GM12892 (cell line): ENCODE data around the gene PDE1C.

Experiments used
- DNase-seq: peaks from one replicate; pipeline ENCODE4 v3.0.0; 2011; ENCODE audit not compliant: insufficient read length
- FAIRE-seq: peaks from 2 replicates; lab custom pipeline; 2011; peaks lifted over from hg19 to GRCh38; lab: Jason Lieb, UNC
- POLR2A ChIP-seq: IDR thresholded peaks from 2 replicates; pipeline ENCODE4 v1.6.1; 2011; ENCODE audit warnings: low read depth, low read length, control low read depth
- POLR2AphosphoS5 ChIP-seq: IDR thresholded peaks from 2 replicates; pipeline ENCODE4 v1.6.1; 2011; ENCODE audit warnings: low read depth, low read length, control low read depth
- TAF1 ChIP-seq: IDR thresholded peaks from 2 replicates; pipeline ENCODE4 v1.6.1; 2011; ENCODE audit warnings: low read depth, mild to moderate bottlenecking, control low read depth, low read length, borderline replicate concordance

The PDE1C gene

GRCh38 chr7:31948029-31948428 is 122.2 kb downstream of the PDE1C start:
- FAIRE-seq (no peak), DNase-seq (no peak)
- TF ChIP-seq POLR2A = no peak
- no peak for TF ChIP-seq POLR2AphosphoS5
- no peak for TF ChIP-seq TAF1

- no peak for TF ChIP-seq POLR2AphosphoS5
- no peak for TF ChIP-seq POLR2A
- TF ChIP-seq TAF1 = no peak
- FAIRE-seq (no peak), DNase-seq (no peak)
Measured at GRCh38 chr7:31940167-31940566, 130.0 kb downstream of the PDE1C start.

DNA sequence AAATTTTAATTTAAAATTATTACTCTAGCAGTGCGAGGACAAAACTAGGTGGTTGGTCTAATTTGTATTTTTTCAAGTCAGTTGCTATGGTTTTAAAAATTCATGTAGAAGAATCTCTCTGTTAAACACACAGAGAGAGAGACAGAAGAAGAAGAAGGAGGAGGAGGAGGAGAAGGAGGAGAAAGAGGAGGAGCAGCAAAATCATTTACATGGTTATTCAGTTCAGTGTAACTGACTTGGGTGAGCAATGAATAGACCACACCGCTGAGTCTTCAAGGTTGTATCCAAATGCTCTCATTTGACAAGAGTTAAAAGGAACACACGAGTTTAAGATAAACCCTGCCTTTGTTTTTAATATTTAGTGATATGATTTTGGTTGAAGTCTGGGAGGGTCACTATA is 131.1 kb downstream of the PDE1C start:
- DNase-seq (no peak), FAIRE-seq (no peak)
- TF ChIP-seq POLR2AphosphoS5 (no peak), TAF1 (no peak), POLR2A (no peak)

DNA sequence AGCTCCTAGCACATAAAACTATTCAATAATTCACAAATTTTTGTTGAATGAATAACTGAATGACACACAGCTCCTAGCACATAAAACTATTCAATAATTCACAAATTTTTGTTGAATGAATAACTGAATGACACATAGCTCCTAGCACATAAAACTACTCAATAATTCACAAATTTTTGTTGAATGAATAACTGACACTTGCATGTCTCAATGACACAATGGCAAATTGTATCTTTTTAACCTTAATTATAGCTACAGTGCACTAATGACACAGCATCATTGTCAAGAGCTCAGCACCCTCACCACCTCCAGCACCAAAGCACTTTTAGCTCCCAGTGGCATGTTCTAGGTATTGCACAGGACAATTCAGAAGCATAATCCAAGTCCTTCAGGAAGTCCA is 131.6 kb downstream of the PDE1C start:
- TF ChIP-seq TAF1 (no peak), POLR2AphosphoS5 (no peak), POLR2A (no peak)
- DNase-seq (no peak), FAIRE-seq (no peak)

DNA sequence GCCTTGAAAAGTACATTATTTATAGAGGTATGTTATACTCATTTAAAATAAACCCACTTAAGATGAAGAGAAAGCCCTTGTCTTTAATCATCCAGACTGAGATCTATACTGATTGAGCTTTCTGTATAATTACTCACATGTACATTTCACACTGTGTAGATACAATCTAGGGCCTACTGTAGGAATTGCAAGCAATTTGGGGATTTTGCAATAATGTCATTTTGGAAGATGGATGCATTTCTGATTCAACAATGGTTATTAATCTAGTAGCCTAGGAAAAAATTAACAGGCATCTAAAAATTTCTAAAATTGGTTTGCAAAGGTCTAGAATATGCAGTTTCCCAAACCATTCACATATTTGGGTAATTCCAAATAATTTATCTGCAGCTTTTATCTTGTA is 132.2 kb downstream of the PDE1C start:
- TF ChIP-seq POLR2AphosphoS5 (no peak), POLR2A (no peak), TAF1 (no peak)
- no peak for DNase-seq
- no peak for FAIRE-seq

DNA sequence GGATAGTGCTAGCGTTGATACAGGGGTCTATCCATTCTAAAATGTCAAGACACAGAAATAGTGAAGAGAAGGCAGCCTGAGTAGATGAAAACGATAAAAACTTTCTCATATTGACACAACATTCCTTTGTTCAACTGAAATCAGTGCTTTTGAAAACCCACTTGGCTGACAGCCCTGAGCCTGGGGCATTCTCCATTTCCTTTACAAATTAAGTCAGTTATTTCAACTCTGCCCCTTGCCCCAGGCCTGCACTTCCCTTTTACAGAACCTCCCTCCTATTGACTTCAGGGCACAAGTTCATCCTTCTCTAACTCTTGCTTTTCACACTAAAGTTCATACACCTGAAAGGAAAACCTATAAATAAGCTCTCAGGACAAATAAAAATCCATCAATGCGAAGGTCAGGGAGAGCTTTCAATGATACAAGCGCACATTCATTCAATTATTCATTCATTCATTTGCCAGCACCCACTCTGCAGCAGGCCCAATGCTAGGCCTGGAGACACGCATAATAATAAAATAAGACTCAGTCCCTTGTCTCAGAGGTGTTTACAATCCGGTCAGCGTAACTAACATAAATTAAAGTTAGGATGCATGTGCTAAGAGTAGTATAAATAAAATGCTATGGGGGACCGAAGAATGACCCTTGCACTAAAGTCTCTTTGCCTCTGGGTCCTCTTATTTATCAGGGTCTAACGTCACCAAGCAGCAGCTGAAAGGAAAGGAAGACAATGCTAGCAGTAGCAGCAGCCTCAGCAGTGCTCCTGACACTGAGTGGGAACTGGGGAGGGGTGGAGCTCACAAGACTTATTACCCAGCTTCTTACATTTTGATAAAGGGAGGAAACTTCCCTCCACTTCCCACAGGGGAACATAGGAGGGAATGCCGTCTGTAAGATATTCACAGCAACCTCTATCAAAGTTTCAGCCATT is 134.8 kb downstream of the PDE1C start:
- DNase-seq = no peak
- no peak for FAIRE-seq
- no peak for TF ChIP-seq POLR2A
- no peak for TF ChIP-seq POLR2AphosphoS5

GRCh38 chr7:31934551-31934950 is 135.7 kb downstream of the PDE1C start:
- no peak for FAIRE-seq

GRCh38 chr7:31933481-31933880 is 136.7 kb downstream of the PDE1C start:
- DNase-seq (no peak), FAIRE-seq (no peak)

More at GRCh38 chr7:31934551-31934950, 135.7 kb downstream of the PDE1C start:
- no peak for DNase-seq
- TF ChIP-seq POLR2A = no peak
- TF ChIP-seq POLR2AphosphoS5 = no peak
- no peak for TF ChIP-seq TAF1

GRCh38 chr7:31926991-31927584 is 143.1 kb downstream of the PDE1C start:
- TF ChIP-seq POLR2AphosphoS5 (no peak), POLR2A (no peak), TAF1 (no peak)
- FAIRE-seq (no peak), DNase-seq (no peak)

More at GRCh38 chr7:31933481-31933880, 136.7 kb downstream of the PDE1C start:
- TF ChIP-seq POLR2AphosphoS5 = no peak
- TF ChIP-seq TAF1 = no peak
- TF ChIP-seq POLR2A = no peak

- DNase-seq (no peak), FAIRE-seq (no peak)
- TF ChIP-seq POLR2A = no peak
- TF ChIP-seq TAF1 = no peak
- no peak for TF ChIP-seq POLR2AphosphoS5
Measured at GRCh38 chr7:31925753-31926454, 144.3 kb downstream of the PDE1C start.

- DNase-seq (no peak), FAIRE-seq (no peak)
- TF ChIP-seq TAF1 (no peak), POLR2AphosphoS5 (no peak), POLR2A (no peak)
Measured at GRCh38 chr7:31924251-31924650, 146.0 kb downstream of the PDE1C start.
